Measurements from ENCODE around the gene DLGAP1.

The DLGAP1 gene

DNA sequence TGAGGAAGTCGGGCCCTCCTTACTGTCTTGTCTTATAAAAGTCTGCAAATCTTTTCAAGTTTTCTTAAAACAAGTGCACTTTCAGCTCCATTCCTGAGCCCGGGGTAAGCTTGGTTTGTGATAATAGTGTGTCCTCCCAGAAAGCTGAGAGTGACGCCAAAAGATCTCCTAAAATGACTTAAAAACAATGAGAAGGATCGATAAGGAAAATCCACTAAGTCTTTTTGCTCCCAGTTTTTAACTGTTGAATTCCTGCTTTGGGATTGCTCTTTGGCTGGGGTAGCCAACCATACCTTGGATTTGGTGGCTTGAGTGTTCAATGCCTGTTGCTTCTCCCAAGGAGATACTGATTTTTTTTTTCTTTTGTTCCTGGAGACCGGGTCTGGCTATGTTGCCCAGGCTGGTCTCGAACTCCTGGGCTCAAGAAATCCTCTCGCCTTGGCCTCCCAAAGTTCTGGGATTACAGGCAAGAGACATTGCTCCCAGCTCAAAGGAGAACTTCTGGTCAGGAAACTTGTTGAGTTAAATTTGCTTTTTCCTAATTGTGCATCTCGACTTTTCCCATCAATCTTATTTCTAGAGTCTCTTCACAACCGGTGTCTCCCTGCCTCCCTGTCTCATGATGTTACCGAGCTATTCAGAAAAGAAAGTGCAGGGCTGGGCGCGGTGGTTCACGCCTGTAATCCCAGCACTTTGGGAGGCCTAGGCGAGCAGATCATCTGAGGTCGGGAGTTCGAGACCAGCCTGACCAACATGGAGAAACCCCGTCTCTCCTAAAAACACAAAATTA lies 1002.2 kb downstream of the DLGAP1 start:
- DNase-seq = no peak

DNA sequence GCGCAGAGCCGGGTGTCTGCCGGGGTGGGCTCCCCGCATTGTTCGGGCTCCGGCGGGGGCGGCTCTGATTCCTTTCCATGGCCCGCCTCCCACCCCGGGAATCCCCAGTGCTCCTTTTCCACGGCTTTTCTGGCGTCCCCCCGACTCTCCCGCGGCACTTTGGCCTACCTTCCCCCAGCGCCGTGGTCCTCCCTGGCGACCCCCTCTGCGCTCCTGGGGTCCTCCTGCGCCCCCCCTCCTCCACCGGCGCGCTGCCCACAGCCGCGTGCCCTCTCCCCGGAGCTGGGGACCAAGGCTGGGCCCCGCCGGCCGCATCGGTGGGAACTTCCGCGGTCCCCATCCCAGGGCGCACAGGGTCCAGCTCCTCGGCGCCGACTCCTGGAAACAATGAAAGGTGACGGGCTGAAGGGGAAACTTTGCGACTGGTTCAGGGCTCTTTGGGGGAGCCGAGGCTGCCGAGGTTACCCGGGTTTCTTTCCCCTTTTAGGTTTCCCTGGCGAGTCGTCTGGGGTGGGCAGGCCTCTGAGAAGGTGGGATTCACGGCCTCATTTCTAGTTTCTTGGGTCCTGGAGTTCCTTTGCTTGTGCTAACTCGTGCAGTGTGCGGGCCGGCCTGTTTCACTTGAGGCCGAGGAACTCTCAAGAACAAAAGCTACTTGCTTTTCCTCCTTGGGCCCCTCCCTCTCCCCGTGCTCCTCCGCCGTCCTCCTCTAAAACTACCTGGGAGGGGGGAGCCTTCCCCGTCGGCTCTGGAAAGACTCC lies 1002.9 kb downstream of the DLGAP1 start:
- no peak for DNase-seq

GRCh38 chr18:3451183-3451988 lies 1003.7 kb downstream of the DLGAP1 start:
- peak; percentile 73 for DNase-seq

- no peak for DNase-seq
These were observed 1004.3 kb downstream of the DLGAP1 start for GRCh38 chr18:3450799-3451182.

DNA sequence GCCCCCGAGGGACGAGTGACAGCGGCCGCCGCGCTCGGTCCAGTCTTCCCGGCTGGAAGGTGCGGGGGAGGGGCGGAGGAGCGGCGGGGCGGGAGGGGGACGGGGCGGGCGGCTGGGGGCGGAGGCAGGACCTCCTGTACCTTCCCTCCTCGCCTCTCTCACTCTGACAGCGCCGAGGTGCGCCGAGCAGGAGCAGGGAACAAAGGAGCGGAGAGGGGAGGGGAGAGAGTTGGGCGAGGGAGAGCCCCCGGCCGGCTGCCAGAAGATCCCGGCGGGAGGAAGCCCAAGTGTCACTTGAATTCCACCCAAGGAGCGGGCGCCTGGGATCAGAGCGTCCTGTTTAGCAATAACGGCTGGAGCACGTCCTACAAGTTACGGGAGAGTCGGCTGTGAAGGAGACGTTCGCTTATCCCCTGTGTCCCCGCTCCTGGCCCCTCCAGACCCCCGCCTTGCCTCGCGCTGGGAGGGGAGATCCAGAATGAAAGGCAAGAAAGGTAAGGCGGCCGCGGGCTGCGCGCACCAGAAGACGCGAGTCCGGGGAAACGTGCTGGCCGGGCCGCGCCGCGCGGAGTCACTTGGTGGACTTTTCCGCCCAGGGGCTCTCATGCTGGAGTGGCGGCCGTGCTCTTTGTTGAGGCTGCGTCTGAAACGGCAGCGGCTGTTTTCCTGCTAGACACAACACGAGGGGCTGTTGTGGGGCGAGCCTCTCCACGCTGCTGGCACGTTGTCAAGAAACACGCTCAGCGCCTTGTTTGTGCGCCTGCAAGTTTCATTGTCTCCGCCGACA lies 1004.9 kb downstream of the DLGAP1 start, which contains the start of gene TGIF1:
TGIF1 (plus strand) TSS at position 161 of the 787 bp plus-strand sequence; CDS start at position 479, 318 bp downstream.
- peak; percentile 63 for DNase-seq

GRCh38 chr18:3449512-3450011 lies 1005.5 kb downstream of the DLGAP1 start:
- DNase-seq = peak; percentile 68

DNA sequence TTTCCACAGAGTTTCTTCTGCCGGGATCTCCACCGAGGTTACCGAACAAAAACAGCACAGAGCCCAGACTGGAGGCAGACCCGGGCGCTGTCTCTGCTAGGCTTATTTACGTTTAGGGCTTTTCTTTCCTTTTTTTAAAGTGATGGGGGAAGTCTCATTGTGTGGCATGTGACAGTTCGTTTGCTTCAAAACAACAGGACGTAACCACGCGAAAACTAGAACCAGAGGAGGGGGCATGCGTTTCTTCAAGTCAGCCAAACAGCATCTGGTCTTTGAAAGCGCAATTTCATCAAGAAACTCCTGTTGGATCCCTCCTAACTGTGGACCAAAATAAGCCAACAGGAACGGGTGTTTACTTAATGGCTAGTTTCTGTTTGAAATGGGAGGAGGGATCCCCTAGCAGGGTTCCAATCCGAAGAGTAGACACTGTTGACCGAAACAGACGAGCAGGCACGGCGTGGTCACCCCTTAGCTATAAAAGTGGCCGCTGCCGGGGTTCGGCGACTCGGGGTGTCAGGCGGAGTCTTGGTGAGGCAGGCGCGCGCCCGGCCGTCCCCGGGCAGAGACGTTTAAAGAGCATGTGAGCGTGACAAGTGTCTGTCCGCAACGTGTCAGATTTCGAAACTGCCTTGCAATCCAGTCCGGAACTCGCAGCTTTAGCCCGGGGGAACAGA lies 1006.1 kb downstream of the DLGAP1 start:
- peak; percentile 63 for DNase-seq

DNA sequence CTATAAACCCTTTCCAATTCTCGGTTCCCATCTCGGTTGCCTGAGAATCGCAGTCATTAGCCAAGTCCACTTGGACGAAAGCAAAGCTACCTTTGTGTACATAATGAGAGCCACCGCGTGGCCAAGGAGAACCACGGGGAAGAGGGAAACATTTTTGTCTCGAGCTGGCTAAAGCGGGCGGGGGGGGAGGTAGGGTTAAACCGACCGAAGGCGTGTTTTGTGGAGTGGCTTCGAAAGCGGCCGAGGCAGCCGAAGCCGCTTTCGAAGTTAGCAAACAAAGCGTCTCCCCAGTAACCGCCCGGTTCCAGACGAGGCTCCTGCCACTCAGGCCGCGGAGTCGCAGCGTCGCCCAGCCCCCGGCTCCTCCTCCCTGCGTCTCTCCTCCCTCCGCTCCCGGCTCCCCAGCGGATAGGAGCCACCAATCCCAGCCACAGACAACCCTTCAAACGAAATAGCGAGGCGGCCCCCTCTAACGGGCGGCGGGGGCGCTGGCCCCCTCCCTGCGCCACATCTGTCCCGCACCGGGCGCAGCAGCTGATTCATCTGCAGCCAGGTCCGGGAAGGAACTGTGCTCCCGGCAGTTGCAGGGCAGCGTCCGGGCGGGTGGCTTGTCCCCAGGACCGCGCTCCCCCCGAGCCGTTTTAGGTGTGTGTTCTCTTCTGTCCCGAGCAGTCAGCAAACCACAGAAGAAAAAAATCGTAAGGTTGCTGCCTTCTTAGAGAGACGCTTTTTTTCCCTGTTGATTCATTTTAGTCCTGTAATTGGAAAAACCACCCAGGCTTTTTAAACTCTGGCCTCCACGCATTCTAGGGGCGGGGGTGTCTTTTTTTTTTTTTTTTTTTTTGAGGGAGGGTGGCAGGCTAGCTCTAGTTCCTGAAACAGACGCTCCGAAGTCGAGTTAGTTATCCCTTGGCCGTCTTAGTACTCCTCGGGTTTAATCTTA lies 1006.9 kb downstream of the DLGAP1 start:
- DNase-seq = peak; percentile 62

DNA sequence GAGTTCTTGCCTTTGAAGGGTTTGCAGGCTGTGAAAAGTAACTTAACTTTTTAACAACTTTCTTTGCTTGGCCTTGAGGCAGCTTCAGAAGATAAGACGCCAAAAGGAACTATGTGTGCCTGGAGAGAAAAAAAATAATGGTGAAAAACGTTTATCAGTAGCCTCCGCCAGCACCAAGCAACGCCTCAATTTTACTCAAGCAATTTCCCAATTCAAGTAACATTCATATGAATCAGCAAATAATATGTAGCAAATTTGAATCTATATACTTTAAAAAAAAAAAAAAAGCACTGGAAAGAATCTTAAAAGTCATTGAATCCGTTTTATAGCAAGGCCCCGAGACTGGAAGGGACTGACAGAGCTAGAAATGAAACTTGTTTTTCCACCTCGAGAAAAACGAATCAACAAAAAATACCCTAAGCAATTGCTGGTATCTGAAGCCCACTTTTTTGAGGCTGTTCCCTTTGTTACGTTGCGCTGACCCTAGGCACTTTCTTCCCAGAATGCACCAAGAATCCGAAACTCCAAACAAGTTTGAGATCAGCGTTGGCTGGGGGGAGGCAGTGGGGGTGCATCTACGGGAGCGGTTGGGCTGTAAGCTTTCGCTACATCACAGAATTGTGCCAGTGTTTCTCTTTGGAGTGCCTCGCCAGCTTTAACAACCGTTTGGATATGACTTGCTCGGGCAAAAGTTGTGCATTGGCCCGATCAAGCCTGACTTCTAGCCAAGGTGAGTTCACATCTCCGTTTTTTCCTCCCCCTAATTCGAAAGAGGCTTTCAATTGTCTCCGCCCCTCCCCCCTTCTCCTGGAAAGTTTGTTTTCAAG lies 1007.8 kb downstream of the DLGAP1 start:
- DNase-seq = no peak

All from activated CD4-positive, alpha-beta T cell treated with anti-CD3 and anti-CD28 coated beads for 1 hour (primary cell).